Measurements from ENCODE around the gene GPR146. TPM values are rescaled to one million over a fixed set of nuclear protein-coding genes. Genes with fewer than 3 reads are reported as not detected.

Gene GPR146
- total and polyA plus RNA-seq, 2 of the 8 experiments (the other 6 are each of a cell fraction or from before 2014, with no cell fraction given) = 1.8 to 2.7 TPM

DNA sequence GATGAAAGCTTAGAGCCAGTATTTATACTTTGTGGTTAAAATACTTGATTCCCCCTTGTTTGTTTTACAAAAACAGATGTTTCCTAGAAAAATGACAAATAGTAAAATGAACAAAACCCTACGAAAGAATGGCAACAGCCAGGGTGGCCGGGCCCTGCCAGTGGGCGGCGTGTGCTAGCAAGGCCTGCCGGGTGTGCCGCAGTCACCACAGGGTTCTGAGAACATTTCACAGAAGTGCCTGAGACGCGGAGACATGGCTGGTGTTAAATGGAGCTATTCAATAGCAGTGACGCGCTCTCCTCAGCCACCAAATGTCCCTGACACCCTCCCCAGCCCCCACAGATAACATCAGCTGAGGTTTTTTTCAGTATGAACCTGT, 14.5 kb downstream of the GPR146 start:
- H2BK5ac ChIP-seq (ENCODE audit: low read depth, low read length) = no peak overlapping the region
- no peaks in the 10 kb centered on the region; the same call in 1 of the 2 replicates for H3K23me2 ChIP-seq (ENCODE audit: low read depth, low read length)
- H3K4me3 ChIP-seq (ENCODE audit: extremely low read depth in 1 of 4, insufficient read depth in 2 of 4, low read depth in 3 of 4, low read length in 4 of 4) = peak overlapping the region in 1 of 4 experiments; percentile 48; a peak in 2 of 8 replicates
- no peak overlapping the region for H3K27ac ChIP-seq (ENCODE audit: low read depth, low read length)
- no peak overlapping the region for H2BK20ac ChIP-seq (ENCODE audit: low read length)
- no peak overlapping the region for H4K91ac ChIP-seq (replicated peaks; ENCODE audit: insufficient read length, low read length)
- no peak overlapping the region for H3K9ac ChIP-seq (replicated peaks in 1 of 4; ENCODE audit: extremely low read depth in 1 of 4, low read depth in 3 of 4, low read length in 3 of 4)
- H4K8ac ChIP-seq (ENCODE audit: extremely low read depth, insufficient read depth, low read length) = no peak overlapping the region
- H4K20me1 ChIP-seq (replicated peaks in 1 of 2; ENCODE audit: control insufficient read depth in 1 of 2, insufficient read depth in 2 of 2, low read length in 2 of 2) = peaks cover 5 to 6% of the 10 kb centered on the region in 2 experiments
- H3K56ac ChIP-seq (replicated peaks; ENCODE audit: insufficient read length, low read depth, low read length) = no peak overlapping the region
- peaks cover 0 to 11% (median 0%) of the 10 kb centered on the region in 4 experiments; a peak in 1 of 8 replicates for H3K36me3 ChIP-seq (ENCODE audit: control insufficient read depth in 2 of 4, insufficient read depth in 4 of 4, low read length in 3 of 4)
- H3K14ac ChIP-seq (ENCODE audit: insufficient read length) = no peak overlapping the region
- DNase-seq (ENCODE audit: low read depth in 1 of 2, low spot score in 2 of 2) (no peak), FAIRE-seq (no peak)
- peak overlapping the region; percentile 52 to 62; a peak in 2 of 4 replicates for H3K4me2 ChIP-seq (ENCODE audit: insufficient read depth in 1 of 2, low read depth in 2 of 2, low read length in 2 of 2)
- H4K5ac ChIP-seq (ENCODE audit: insufficient read length, low read depth, low read length) = no peak overlapping the region
- ChIA-PET CTCF (ENCODE audit: partially characterized antibody) (interaction anchor here (0.9 to 8.1 kb wide), 9 partner anchors 9 to 111 kb away, joined by 3 to 76 read pairs (median 4); partner anchors contain the start of gene GPR146), POLR2A (ENCODE audit: partially characterized antibody) (interaction anchor here (1.3 to 1.9 kb wide), 2 partner anchors 14 to 16 kb away, joined by 3 to 8 read pairs; partner anchors contain the start of gene GPR146)
- H3K23ac ChIP-seq (ENCODE audit: insufficient read length) = no peak overlapping the region
- no peak overlapping the region for H2BK120ac ChIP-seq (replicated peaks; ENCODE audit: low read depth, low read length)
- whole genome bisulfite sequencing, 2 experiments (ENCODE audit: extremely low coverage in 1 of 2, insufficient coverage in 1 of 2, insufficient read length in 1 of 2, insufficient replicate concordance in 2 of 2, low coverage in 1 of 2, low lambda C conversion rate in 2 of 2, missing lambda C conversion rate in 1 of 2) = 97% methylated on average over 10 of the region's 10 CpGs; no CpG with 5 or more reads in 1 of the 2 experiments
- H3K4me1 ChIP-seq (replicated peaks in 1 of 4; ENCODE audit: control insufficient read depth in 3 of 4, insufficient read depth in 4 of 4, low read length in 3 of 4) = peaks cover 0 to 21% (median 11%) of the 10 kb centered on the region in 4 experiments; a peak in 6 of 7 replicates
- H3K27me3 ChIP-seq (replicated peaks in 1 of 4; ENCODE audit: control insufficient read depth in 3 of 4, extremely low read depth in 1 of 4, insufficient read depth in 3 of 4, low read length in 3 of 4) = no peaks in the 10 kb centered on the region
- H3K18ac ChIP-seq (ENCODE audit: extremely low read depth, low read length) = no peak overlapping the region
- no peaks in the 10 kb centered on the region for H3K79me2 ChIP-seq (ENCODE audit: control insufficient read depth in 1 of 2, insufficient read depth in 2 of 2, low read length in 2 of 2)
- no peaks in the 10 kb centered on the region for H3K9me3 ChIP-seq (ENCODE audit: insufficient read depth in 2 of 2, low read depth in 1 of 2, low read length in 1 of 2)
- peaks cover 3% of the 10 kb centered on the region; the same call in 1 of the 2 replicates for H3K79me1 ChIP-seq (ENCODE audit: low read depth, low read length)
- no peak overlapping the region for H3K4ac ChIP-seq (replicated peaks; ENCODE audit: insufficient read length, low read depth, low read length)
- H2BK12ac ChIP-seq (ENCODE audit: low read depth, low read length) = no peak overlapping the region
- no peak overlapping the region for H2BK15ac ChIP-seq (ENCODE audit: low read length)
- no peak overlapping the region for H2AFZ ChIP-seq (ENCODE audit: low read length)
- H2AK5ac ChIP-seq (ENCODE audit: low read depth, low read length) = no peak overlapping the region
- TF ChIP-seq CHD2 (IDR thresholded peaks at IDR 0.05; ENCODE audit: low read length) (no peak), SP4 (IDR thresholded peaks at IDR 0.05; ENCODE audit: low read length) (no peak), RBBP5 (IDR thresholded peaks at IDR 0.05; ENCODE audit: borderline replicate concordance, low read depth, low read length) (no peak), TAF7 (optimal IDR thresholded peaks at IDR 0.05; ENCODE audit: borderline replicate concordance, low read depth, low read length) (no peak), NRF1 (IDR thresholded peaks at IDR 0.05; ENCODE audit: low read depth, low read length) (no peak), POU5F1 (IDR thresholded peaks at IDR 0.05; ENCODE audit: low read depth, low read length) (no peak), HDAC2 (IDR thresholded peaks at IDR 0.05; ENCODE audit: borderline replicate concordance in 1 of 2, low read depth in 2 of 2, low read length in 2 of 2) (no peak), POLR2AphosphoS5 (IDR thresholded peaks at IDR 0.05; ENCODE audit: low read depth, low read length) (no peak), BRCA1 (IDR thresholded peaks at IDR 0.05; ENCODE audit: low read depth, low read length) (no peak)
- TF ChIP-seq, protein P1, sequence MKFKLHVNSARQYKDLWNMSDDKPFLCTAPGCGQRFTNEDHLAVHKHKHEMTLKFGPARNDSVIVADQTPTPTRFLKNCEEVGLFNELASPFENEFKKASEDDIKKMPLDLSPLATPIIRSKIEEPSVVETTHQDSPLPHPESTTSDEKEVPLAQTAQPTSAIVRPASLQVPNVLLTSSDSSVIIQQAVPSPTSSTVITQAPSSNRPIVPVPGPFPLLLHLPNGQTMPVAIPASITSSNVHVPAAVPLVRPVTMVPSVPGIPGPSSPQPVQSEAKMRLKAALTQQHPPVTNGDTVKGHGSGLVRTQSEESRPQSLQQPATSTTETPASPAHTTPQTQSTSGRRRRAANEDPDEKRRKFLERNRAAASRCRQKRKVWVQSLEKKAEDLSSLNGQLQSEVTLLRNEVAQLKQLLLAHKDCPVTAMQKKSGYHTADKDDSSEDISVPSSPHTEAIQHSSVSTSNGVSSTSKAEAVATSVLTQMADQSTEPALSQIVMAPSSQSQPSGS (IDR thresholded peaks at IDR 0.05; ENCODE audit: low read length) = no peak
- TF ChIP-seq, protein P2, sequence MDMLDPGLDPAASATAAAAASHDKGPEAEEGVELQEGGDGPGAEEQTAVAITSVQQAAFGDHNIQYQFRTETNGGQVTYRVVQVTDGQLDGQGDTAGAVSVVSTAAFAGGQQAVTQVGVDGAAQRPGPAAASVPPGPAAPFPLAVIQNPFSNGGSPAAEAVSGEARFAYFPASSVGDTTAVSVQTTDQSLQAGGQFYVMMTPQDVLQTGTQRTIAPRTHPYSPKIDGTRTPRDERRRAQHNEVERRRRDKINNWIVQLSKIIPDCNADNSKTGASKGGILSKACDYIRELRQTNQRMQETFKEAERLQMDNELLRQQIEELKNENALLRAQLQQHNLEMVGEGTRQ (IDR thresholded peaks at IDR 0.05; ENCODE audit: low read length) = no peak

Measured in H1 (cell line).